Activated CD8-positive, alpha-beta T cell treated with anti-CD3 and anti-CD28 coated beads, Interleukin-2, amount 10 ng/mL, durations not matched to agents 7 days and 5 days (primary cell): ENCODE results near the gene PKD1. TPM values are rescaled to one million over a fixed set of nuclear protein-coding genes. Genes with fewer than 3 reads are reported as not detected.
"Not testable (repeated sequence)": the region's sequence is repeated elsewhere in the genome, so short reads cannot be mapped to it uniquely, and the experiment has no call there.

Source experiments
- ATAC-seq: fragments of 150-1000 bp; cut with Tn5 transposase; one replicate; pipeline ENCODE4 v1.10.0; 2021; ENCODE audit warnings: moderate library complexity
- CTCF ChIA-PET: fragments of 350-600 bp; sonication (Branson Sonifier 250); formaldehyde crosslinking; loops from one replicate; lab custom pipeline; 2021; ENCODE audit warnings: antibody characterized with exemption; lab: Charles Lee
- POLR2A ChIA-PET: fragments of 350-600 bp; sonication (Branson Sonifier 250); formaldehyde crosslinking; loops from one replicate; lab custom pipeline; 2021; ENCODE audit warnings: antibody characterized with exemption; lab: Charles Lee
- DNase-seq: peaks from one replicate; pipeline ENCODE4 v3.0.0-alpha.2; 2020
- H3K27ac Mint-ChIP-seq: one replicate; pipeline ENCODE4 v1.8.0; 2021; ENCODE audit warnings: mild to moderate bottlenecking, mixed read lengths
- H3K27me3 Mint-ChIP-seq: one replicate; pipeline ENCODE4 v1.8.0; 2021; ENCODE audit warnings: low read depth, mixed read lengths
- H3K36me3 Mint-ChIP-seq: one replicate; pipeline ENCODE4 v1.8.0; 2021; ENCODE audit warnings: low read depth, mixed read lengths
- H3K4me1 Mint-ChIP-seq: one replicate; pipeline ENCODE4 v1.8.0; 2021; ENCODE audit warnings: low read depth, mixed read lengths
- H3K4me3 Mint-ChIP-seq: one replicate; pipeline ENCODE4 v1.8.0; 2021; ENCODE audit warnings: mild to moderate bottlenecking, mixed read lengths
- H3K9me3 Mint-ChIP-seq: one replicate; pipeline ENCODE4 v1.8.0; 2022; ENCODE audit warnings: mixed read lengths; ENCODE audit not compliant: insufficient read depth
- total RNA-seq, 2 experiments: library from RNA; stranded (reverse); gene quantifications; one replicate each; pipeline ENCODE4 v1.2.3, GENCODE V29; 2021

The PKD1 gene
- total RNA-seq, 2 experiments from 2014 or later, result 66.0 to 76.6 TPM

DNA sequence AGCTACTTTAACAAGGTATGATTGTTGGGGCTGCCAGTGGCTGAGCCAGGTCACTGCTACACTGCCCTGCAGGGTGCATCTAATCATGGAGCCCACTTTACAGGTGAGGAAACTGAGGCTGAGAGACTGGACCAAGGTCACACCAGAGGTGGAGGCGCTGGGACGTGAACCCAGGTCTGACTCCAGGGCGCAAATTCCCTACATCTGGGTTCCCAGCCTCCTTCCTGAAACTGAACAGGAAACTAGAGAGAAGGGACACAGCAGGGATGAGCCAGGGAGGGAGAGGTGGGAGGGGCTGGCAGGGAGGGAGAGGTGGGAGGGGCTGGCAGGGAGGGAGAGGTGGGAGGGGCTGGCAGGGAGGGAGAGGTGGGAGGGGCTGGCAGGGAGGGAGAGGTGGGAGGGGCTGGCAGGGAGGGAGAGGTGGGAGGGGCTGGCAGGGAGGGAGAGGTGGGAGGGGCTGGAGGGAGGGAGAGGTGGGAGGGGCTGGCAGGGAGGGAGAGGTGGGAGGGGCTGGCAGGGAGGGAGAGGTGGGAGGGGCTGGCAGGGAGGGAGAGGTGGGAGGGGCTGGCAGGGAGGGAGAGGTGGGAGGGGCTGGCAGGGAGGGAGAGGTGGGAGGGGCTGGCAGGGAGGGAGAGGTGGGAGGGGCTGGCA, 7.9 kb downstream of the PKD1 start:
- H3K4me3 Mint-ChIP-seq, DNase-seq, H3K4me1 Mint-ChIP-seq, H3K27ac Mint-ChIP-seq, POLR2A ChIA-PET, H3K36me3 Mint-ChIP-seq, H3K9me3 Mint-ChIP-seq, CTCF ChIA-PET, H3K27me3 Mint-ChIP-seq: not testable (repeated sequence)
- ATAC-seq, result peak; percentile 19

GRCh38 chr16:2126928-2127556, 8.7 kb downstream of the PKD1 start:
- H3K4me3 Mint-ChIP-seq, POLR2A ChIA-PET, H3K4me1 Mint-ChIP-seq, H3K27me3 Mint-ChIP-seq, ATAC-seq, DNase-seq, H3K36me3 Mint-ChIP-seq, H3K9me3 Mint-ChIP-seq, H3K27ac Mint-ChIP-seq: not testable (repeated sequence)
- CTCF ChIA-PET, result interaction anchor here (1.0 kb wide), 1 partner anchor 14 kb away, joined by 3 read pairs; no protein-coding TSS in a partner anchor

- H3K36me3 Mint-ChIP-seq, ATAC-seq, H3K27me3 Mint-ChIP-seq, H3K9me3 Mint-ChIP-seq, H3K4me3 Mint-ChIP-seq, H3K27ac Mint-ChIP-seq, POLR2A ChIA-PET, H3K4me1 Mint-ChIP-seq, DNase-seq: not testable (repeated sequence)
- CTCF ChIA-PET, result interaction anchor here (1.0 kb wide), 1 partner anchor 14 kb away, joined by 3 read pairs; no protein-coding TSS in a partner anchor
Measured at GRCh38 chr16:2126161-2126743, 9.4 kb downstream of the PKD1 start.

- H3K4me3 Mint-ChIP-seq, H3K9me3 Mint-ChIP-seq, CTCF ChIA-PET, POLR2A ChIA-PET, H3K4me1 Mint-ChIP-seq, H3K36me3 Mint-ChIP-seq, H3K27ac Mint-ChIP-seq, DNase-seq, H3K27me3 Mint-ChIP-seq, ATAC-seq: not testable (repeated sequence)
Measured at GRCh38 chr16:2125609-2126008, 10.1 kb downstream of the PKD1 start.

DNA sequence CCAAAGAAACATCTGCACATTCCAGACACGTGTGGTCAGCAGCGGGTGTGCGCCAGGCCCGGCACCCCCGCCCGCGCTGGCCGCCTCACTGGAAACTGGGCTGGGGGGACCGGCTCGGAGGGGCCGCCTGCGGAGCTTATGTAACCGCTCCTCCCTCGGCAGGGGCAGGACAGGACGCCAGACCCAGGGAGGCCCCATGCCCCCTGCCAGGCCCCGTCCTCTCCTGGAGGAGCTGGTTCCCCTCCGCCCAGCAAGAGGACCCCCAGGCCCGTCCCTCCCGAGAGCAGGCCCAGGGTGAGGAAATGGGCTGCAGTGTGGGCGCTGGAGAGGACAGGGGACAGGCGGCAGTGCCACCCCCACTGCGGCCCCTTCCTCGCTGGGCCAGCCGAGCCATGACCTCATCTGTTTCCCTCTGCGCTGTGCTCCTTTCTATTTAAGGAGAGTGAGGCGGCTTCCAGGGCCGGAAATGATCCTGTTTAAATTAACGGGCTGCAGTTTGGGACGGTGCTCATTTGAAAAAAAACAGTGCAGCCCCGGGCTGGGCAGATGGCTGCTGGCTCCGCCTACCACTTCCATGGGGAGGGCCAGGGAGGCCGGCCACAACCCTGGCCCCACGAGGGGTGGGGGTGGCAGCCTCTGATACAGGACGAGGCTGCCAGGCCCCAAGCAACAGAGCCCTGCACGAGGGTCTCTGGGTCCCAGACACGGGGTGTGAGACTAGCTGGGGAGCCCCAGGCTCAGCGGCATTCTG, 10.8 kb downstream of the PKD1 start:
- H3K36me3 Mint-ChIP-seq, H3K27me3 Mint-ChIP-seq, H3K27ac Mint-ChIP-seq, CTCF ChIA-PET, H3K4me3 Mint-ChIP-seq, ATAC-seq, H3K4me1 Mint-ChIP-seq, H3K9me3 Mint-ChIP-seq, DNase-seq, POLR2A ChIA-PET: not testable (repeated sequence)

- H3K4me3 Mint-ChIP-seq, ATAC-seq, CTCF ChIA-PET, H3K4me1 Mint-ChIP-seq, H3K27ac Mint-ChIP-seq, H3K36me3 Mint-ChIP-seq, H3K27me3 Mint-ChIP-seq, POLR2A ChIA-PET, DNase-seq, H3K9me3 Mint-ChIP-seq: not testable (repeated sequence)
Measured at GRCh38 chr16:2124377-2124693, 11.4 kb downstream of the PKD1 start.

DNA sequence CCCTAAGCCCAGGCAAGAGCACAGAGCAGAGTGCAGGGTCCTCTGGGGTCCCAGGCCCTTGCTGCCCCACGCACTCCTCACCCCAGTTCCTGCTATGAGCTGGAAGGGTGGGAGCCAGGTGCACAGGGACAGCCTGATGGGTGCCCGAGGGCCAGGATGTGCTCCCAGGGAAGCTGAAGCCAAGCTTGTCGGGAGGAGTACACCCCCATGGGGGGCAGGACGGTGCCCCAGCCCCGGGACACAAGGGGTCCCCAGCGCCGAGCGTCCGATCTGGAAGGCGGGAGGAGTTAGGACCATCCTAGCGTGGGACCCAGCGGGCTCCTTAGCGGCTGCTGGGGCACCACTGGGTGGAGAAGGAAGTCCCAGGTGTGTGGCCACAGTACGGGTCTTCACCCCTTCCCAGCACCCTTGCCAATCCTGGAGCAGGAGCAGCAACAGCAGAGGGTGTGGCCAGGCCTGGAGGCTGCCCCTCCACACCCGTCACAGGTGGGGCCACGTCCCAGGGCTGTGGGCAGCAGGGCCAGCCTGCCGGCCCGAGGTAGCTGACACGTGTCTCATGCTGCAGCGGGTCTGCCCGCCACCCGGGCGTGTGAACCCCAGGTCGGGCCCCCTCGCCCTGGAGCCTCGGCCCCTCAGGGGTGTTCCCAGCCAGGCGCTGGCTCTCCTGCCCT, 11.9 kb downstream of the PKD1 start:
- not testable (repeated sequence) for H3K9me3 Mint-ChIP-seq, H3K27ac Mint-ChIP-seq

GRCh38 chr16:2122934-2123683, 12.6 kb downstream of the PKD1 start:
- CTCF ChIA-PET, H3K27me3 Mint-ChIP-seq, ATAC-seq, H3K9me3 Mint-ChIP-seq, H3K27ac Mint-ChIP-seq, H3K4me3 Mint-ChIP-seq, H3K36me3 Mint-ChIP-seq, POLR2A ChIA-PET, H3K4me1 Mint-ChIP-seq, DNase-seq: not testable (repeated sequence)

More for the DNA sequence above, 11.9 kb downstream of the PKD1 start:
- DNase-seq, POLR2A ChIA-PET, CTCF ChIA-PET, H3K4me1 Mint-ChIP-seq, H3K36me3 Mint-ChIP-seq, ATAC-seq, H3K4me3 Mint-ChIP-seq, H3K27me3 Mint-ChIP-seq: not testable (repeated sequence)

DNA sequence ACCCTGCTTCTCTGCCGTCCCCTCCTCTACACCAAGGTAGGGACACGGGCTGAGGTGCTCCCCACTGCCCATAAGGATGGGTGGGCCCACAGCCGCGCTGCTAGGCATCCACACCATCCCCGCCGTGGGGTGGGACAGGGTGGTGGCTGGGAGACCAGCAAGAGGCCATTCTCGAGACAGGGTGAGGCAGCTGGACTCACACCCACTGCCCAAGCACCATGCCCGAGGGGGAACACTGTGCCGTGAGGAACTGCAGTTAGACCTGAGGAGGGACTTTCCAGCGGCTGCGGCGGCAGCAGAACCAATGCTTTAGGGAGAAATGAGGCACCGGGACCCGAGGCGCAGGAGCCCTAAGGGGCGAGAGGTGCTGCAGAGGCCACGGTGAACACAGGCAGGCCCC, 13.3 kb downstream of the PKD1 start:
- no peak overlapping the region for H3K4me3 Mint-ChIP-seq
- POLR2A ChIA-PET, result interaction anchor here (1.1 kb wide), 1 partner anchor 33 kb away, joined by 3 read pairs; the partner anchor contains the start of gene TRAF7
- no peaks in the 10 kb centered on the region for H3K4me1 Mint-ChIP-seq
- H3K36me3 Mint-ChIP-seq, result no peaks in the 10 kb centered on the region
- no peaks in the 10 kb centered on the region for H3K27me3 Mint-ChIP-seq
- ATAC-seq, result no peak
- DNase-seq, result no peak
- CTCF ChIA-PET, result interaction anchor here (2.7 kb wide), 1 partner anchor 18 kb away, joined by 11 read pairs; no protein-coding TSS in a partner anchor
- no peak overlapping the region for H3K27ac Mint-ChIP-seq
- H3K9me3 Mint-ChIP-seq, result no peaks in the 10 kb centered on the region

GRCh38 chr16:2121853-2122252, 13.8 kb downstream of the PKD1 start:
- Mint-ChIP-seq H3K27ac (no peak overlapping the region), H3K4me1 (no peaks in the 10 kb centered on the region), H3K27me3 (no peaks in the 10 kb centered on the region), H3K9me3 (no peaks in the 10 kb centered on the region), H3K4me3 (no peak overlapping the region), H3K36me3 (no peaks in the 10 kb centered on the region)
- DNase-seq (no peak), ATAC-seq (no peak)
- ChIA-PET CTCF (interaction anchor here (0.6 to 2.7 kb wide), 3 partner anchors 19 to 31 kb away, joined by 3 to 11 read pairs (median 3); no protein-coding TSS in a partner anchor), POLR2A (interaction anchor here (0.7 to 1.1 kb wide), 2 partner anchors 33 to 130 kb away, joined by 3 read pairs; partner anchors contain the start of genes ECI1 and TRAF7)

DNA sequence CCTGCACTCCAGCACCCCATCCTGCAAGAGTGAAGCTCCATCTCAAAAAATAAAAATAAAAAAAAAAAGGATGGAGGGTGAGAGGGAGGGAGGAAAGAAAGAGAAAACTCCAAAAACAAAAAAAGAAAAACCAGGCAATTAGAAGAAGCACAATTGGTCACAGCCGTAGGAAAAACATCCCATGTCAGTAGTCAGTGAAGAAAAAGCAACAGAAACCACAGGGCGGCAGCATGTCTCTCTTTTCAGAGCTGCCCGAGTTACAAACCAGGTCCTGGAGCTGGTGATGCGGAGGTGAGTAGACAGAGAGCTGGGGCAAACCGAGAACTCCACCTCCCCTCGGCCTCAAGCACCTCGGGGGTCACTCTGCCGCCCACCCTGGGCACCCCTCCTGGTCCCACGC, 14.4 kb downstream of the PKD1 start:
- DNase-seq, result peak; percentile 46
- H3K4me3 Mint-ChIP-seq, H3K27ac Mint-ChIP-seq, H3K27me3 Mint-ChIP-seq, H3K4me1 Mint-ChIP-seq, H3K9me3 Mint-ChIP-seq, H3K36me3 Mint-ChIP-seq: not testable (repeated sequence)
- CTCF ChIA-PET, result interaction anchor here (0.6 to 2.7 kb wide), 3 partner anchors 19 to 32 kb away, joined by 3 to 11 read pairs (median 3); no protein-coding TSS in a partner anchor
- POLR2A ChIA-PET, result interaction anchor here (0.7 to 1.1 kb wide), 2 partner anchors 34 to 130 kb away, joined by 3 read pairs; partner anchors contain the start of genes ECI1 and TRAF7
- ATAC-seq, result peak; percentile 59
